ENCODE measurements around the gene CD52.

DNA sequence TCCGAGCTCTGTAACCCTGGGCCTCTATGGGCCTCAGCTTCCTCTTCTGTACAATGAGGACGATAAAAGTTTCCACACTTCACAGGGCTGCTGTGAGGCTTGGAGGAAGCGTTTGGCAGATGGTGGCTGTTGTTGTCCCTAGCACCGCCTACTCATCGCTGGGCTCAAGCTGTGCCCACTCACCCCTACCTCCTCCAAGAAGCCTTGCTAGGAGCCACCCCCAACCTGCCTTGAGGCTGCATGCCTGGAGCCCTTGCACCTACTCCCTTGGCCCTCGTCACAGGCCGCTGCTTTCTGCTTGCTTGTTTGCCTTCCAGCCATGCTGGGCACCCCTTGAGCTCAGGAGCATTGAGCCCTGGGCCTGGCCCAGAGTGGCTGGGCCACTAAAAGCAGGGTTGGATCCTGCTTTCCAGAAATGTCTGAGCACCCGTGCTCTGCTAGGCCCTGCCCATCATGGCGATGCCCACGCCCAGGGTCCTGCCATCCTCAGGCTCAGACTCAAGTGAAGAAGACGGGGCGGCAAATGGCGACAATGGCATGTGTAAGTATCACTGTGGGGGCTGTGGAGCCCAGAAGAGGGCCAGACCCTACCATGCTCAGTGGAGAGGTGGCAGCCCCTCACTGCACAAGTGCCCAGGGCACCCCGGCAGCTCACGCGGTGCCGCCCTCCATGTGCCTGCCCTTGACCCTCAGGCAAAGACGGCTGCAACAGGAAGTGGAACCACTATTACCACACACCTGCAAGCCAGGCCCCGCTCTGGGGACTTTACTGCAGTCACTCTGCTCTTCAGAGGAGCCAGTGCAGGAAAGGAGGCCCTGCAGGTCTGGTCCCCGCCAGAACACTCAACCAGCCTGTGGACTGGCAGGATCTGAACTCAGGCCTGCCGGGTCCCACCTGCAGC, 28.3 kb upstream of the CD52 start:
- no peak for TF ChIP-seq EZH2 (IDR thresholded peaks at IDR 0.05)
- TF ChIP-seq, protein P1, sequence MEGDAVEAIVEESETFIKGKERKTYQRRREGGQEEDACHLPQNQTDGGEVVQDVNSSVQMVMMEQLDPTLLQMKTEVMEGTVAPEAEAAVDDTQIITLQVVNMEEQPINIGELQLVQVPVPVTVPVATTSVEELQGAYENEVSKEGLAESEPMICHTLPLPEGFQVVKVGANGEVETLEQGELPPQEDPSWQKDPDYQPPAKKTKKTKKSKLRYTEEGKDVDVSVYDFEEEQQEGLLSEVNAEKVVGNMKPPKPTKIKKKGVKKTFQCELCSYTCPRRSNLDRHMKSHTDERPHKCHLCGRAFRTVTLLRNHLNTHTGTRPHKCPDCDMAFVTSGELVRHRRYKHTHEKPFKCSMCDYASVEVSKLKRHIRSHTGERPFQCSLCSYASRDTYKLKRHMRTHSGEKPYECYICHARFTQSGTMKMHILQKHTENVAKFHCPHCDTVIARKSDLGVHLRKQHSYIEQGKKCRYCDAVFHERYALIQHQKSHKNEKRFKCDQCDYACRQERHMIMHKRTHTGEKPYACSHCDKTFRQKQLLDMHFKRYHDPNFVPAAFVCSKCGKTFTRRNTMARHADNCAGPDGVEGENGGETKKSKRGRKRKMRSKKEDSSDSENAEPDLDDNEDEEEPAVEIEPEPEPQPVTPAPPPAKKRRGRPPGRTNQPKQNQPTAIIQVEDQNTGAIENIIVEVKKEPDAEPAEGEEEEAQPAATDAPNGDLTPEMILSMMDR (IDR thresholded peaks at IDR 0.05), result no peak

Data from neural progenitor cell (in vitro differentiated cells).